GM23248 (cell line): ENCODE measurements around the gene CBLN1. TPM values are rescaled to one million over a fixed set of nuclear protein-coding genes. Genes with fewer than 3 reads are reported as not detected.

ENCODE experiments used
- DNase-seq: peaks from one replicate; pipeline ENCODE4 v3.0.0-alpha.2; 2015
- H2AFZ ChIP-seq: fragments of 200-600 bp; sonication (generic); 2 replicates; pipeline ENCODE4 v1.6.1; 2016; ENCODE audit warnings: antibody characterized with exemption
- H3F3A ChIP-seq: fragments of 200-600 bp; sonication (generic); 2 replicates; pipeline ENCODE4 v1.6.1; 2016; ENCODE audit warnings: mild to moderate bottlenecking, antibody characterized with exemption, mixed run types; ENCODE audit not compliant: insufficient read depth
- H3K27ac ChIP-seq: fragments of 200-600 bp; sonication (generic); 2 replicates; pipeline ENCODE4 v1.5.1; 2016; ENCODE audit warnings: mild to moderate bottlenecking
- H3K27me3 ChIP-seq: fragments of 200-600 bp; sonication (generic); replicated peaks from 2 replicates; pipeline ENCODE4 v1.6.1; 2016; ENCODE audit warnings: mild to moderate bottlenecking; ENCODE audit not compliant: insufficient read depth
- H3K36me3 ChIP-seq: fragments of 200-600 bp; sonication (generic); 2 replicates; pipeline ENCODE4 v1.6.1; 2016; ENCODE audit warnings: low read depth, mild to moderate bottlenecking
- H3K4me1 ChIP-seq: fragments of 200-600 bp; sonication (generic); 2 replicates; pipeline ENCODE4 v1.6.1; 2016; ENCODE audit warnings: mild to moderate bottlenecking; ENCODE audit not compliant: insufficient read depth
- H3K4me2 ChIP-seq: fragments of 200-600 bp; sonication (generic); one replicate; pipeline ENCODE4 v1.6.1; 2016; ENCODE audit warnings: mild to moderate bottlenecking; ENCODE audit not compliant: unreplicated experiment
- H3K4me3 ChIP-seq: fragments of 200-600 bp; sonication (generic); 2 replicates; pipeline ENCODE4 v1.5.1; 2016; ENCODE audit warnings: mild to moderate bottlenecking
- H3K79me2 ChIP-seq: fragments of 200-600 bp; sonication (generic); 2 replicates; pipeline ENCODE4 v1.6.1; 2016; ENCODE audit warnings: mild to moderate bottlenecking; ENCODE audit not compliant: insufficient read depth
- H3K9ac ChIP-seq: fragments of 200-600 bp; sonication (generic); 2 replicates; pipeline ENCODE4 v1.6.1; 2016; ENCODE audit warnings: mild to moderate bottlenecking
- H3K9me2 ChIP-seq: fragments of 200-600 bp; sonication (generic); 2 replicates; pipeline ENCODE4 v1.6.1; 2016; ENCODE audit warnings: mixed run types, mild to moderate bottlenecking, moderate library complexity; ENCODE audit not compliant: insufficient read depth
- H3K9me3 ChIP-seq: fragments of 200-600 bp; sonication (generic); one replicate; pipeline ENCODE4 v1.6.1; 2017; ENCODE audit warnings: low read depth
- H4K20me1 ChIP-seq: fragments of 200-600 bp; sonication (generic); 2 replicates; pipeline ENCODE4 v1.6.0; 2016; ENCODE audit not compliant: insufficient read depth
- EZH2 ChIP-seq: fragments of 200-600 bp; sonication (generic); IDR thresholded peaks from 2 replicates; pipeline ENCODE4 v1.6.1; 2018; ENCODE audit warnings: antibody characterized with exemption, mild to moderate bottlenecking; ENCODE audit not compliant: insufficient read depth, poor library complexity, severe bottlenecking
- EZH2phosphoT487 ChIP-seq: fragments of 200-600 bp; sonication (generic); IDR thresholded peaks from 2 replicates; pipeline ENCODE4 v1.6.1; 2018; ENCODE audit warnings: antibody characterized with exemption, moderate library complexity, mild to moderate bottlenecking, low read depth; ENCODE audit not compliant: insufficient read depth
- WGBS, 2 experiments: methylation state at CpG; one replicate each; pipeline ENCODE4 v1.1.6; 2015 to 2017; ENCODE audit warnings: low lambda C conversion rate in 2 of 2, low coverage in 1 of 2; ENCODE audit errors: missing lambda C conversion rate in 2 of 2; 5-methylcytosine and 5-hydroxymethylcytosine counted together
- in situ Hi-C: fragments of 300-500 bp; cut with MboI; formaldehyde crosslinking; loops from 2 replicates; pipeline ENCODE4 v1.15.0; 2020
- polyA plus RNA-seq: library from polyadenylated mRNA; unstranded; fragments of >200 nt; fragmentation: Nextera tagmentation; extraction: Ambion mirVana; gene quantifications from 2 replicates; pipeline ENCODE4 v1.2.1, GENCODE V29; 2016
- total RNA-seq: library from RNA; depleted of rRNA; stranded (reverse); fragments of >200 nt; shearing (Covaris generic); gene quantifications from 2 replicates; pipeline ENCODE4 v1.2.3, GENCODE V29; 2014; rRNA removed

The CBLN1 gene
- total RNA-seq (not detected in 2 replicates), polyA plus RNA-seq (not detected in 2 replicates)

- H3K4me3 ChIP-seq: peak within 1 kb of the TSS; percentile 43; the same call in 1 of the 2 replicates
- H3K27ac ChIP-seq: no peak within 1 kb of the TSS
- DNase-seq: no peak
- 7 to 11% methylated on average over 18 to 44 of the region's 45 CpGs for WGBS, 2 experiments
- H4K20me1 ChIP-seq: no peaks in the 10 kb centered on the region
- H3K79me2 ChIP-seq: no peaks in the 10 kb centered on the region
- no peaks in the 10 kb centered on the region for H3K9me2 ChIP-seq
- H2AFZ ChIP-seq: no peak within 1 kb of the TSS; the same call in 1 of the 2 replicates
- no peak for TF ChIP-seq EZH2phosphoT487
- TF ChIP-seq EZH2: no peak
- no peaks in the 10 kb centered on the region for H3K36me3 ChIP-seq
- no peaks in the 10 kb centered on the region for H3K9me3 ChIP-seq
- H3K9ac ChIP-seq: no peak within 1 kb of the TSS
- peaks cover 74% of the 10 kb centered on the region for H3K27me3 ChIP-seq
- in situ Hi-C loops: no loop called here
- no peaks in the 10 kb centered on the region for H3F3A ChIP-seq
- H3K4me1 ChIP-seq: no peaks in the 10 kb centered on the region
- H3K4me2 ChIP-seq: peak within 1 kb of the TSS; percentile 36
These were observed at the start of gene CBLN1 for GRCh38 chr16:49281480-49281842. CBLN1 (minus strand) TSS chr16:49281838; CDS start chr16:49281465, 373 bp downstream.

GRCh38 chr16:49330562-49331201 is 49.0 kb upstream of the CBLN1 start:
- Histone ChIP-seq H4K20me1 (no peaks in the 10 kb centered on the region), H3K27ac (no peak overlapping the region), H3K9me3 (no peaks in the 10 kb centered on the region), H3K27me3 (no peaks in the 10 kb centered on the region), H3F3A (no peaks in the 10 kb centered on the region), H3K4me3 (no peak overlapping the region), H3K36me3 (no peaks in the 10 kb centered on the region), H3K4me1 (no peaks in the 10 kb centered on the region), H3K9ac (no peak overlapping the region), H3K4me2 (no peak overlapping the region), H3K79me2 (no peaks in the 10 kb centered on the region), H2AFZ (no peak overlapping the region), H3K9me2 (no peaks in the 10 kb centered on the region)
- 36 to 38% methylated on average over 9 of the region's 9 CpGs for WGBS, 2 experiments
- in situ Hi-C loops: no loop called here
- TF ChIP-seq EZH2 (no peak), EZH2phosphoT487 (no peak)
- no peak for DNase-seq

- Histone ChIP-seq H3K4me2 (no peak overlapping the region), H3K36me3 (no peaks in the 10 kb centered on the region), H2AFZ (no peak overlapping the region), H3K4me1 (no peaks in the 10 kb centered on the region), H3K27me3 (no peaks in the 10 kb centered on the region), H3F3A (no peaks in the 10 kb centered on the region), H4K20me1 (no peaks in the 10 kb centered on the region), H3K79me2 (no peaks in the 10 kb centered on the region), H3K27ac (no peak overlapping the region), H3K4me3 (no peak overlapping the region), H3K9me3 (no peaks in the 10 kb centered on the region), H3K9ac (no peak overlapping the region), H3K9me2 (no peaks in the 10 kb centered on the region)
- in situ Hi-C loops: no loop called here
- WGBS, 2 experiments: 29 to 31% methylated on average over 4 of the region's 4 CpGs
- TF ChIP-seq EZH2phosphoT487 (no peak), EZH2 (no peak)
- DNase-seq: no peak
These were observed 46.7 kb upstream of the CBLN1 start for GRCh38 chr16:49328325-49328724.

- Histone ChIP-seq H3F3A (no peaks in the 10 kb centered on the region), H3K9me3 (no peaks in the 10 kb centered on the region), H3K27me3 (no peaks in the 10 kb centered on the region), H3K9me2 (no peaks in the 10 kb centered on the region), H3K4me2 (no peak overlapping the region), H3K79me2 (no peaks in the 10 kb centered on the region), H3K9ac (no peak overlapping the region), H2AFZ (no peak overlapping the region), H4K20me1 (no peaks in the 10 kb centered on the region), H3K4me3 (no peak overlapping the region), H3K4me1 (no peaks in the 10 kb centered on the region), H3K36me3 (no peaks in the 10 kb centered on the region), H3K27ac (no peak overlapping the region)
- in situ Hi-C loops: no loop called here
- no peak for DNase-seq
- 11 to 21% methylated on average over 4 of the region's 4 CpGs for WGBS, 2 experiments
- no peak for TF ChIP-seq EZH2phosphoT487
- no peak for TF ChIP-seq EZH2
These were observed 45.8 kb upstream of the CBLN1 start for GRCh38 chr16:49327466-49327865.
